SK-N-MC (cell line): ENCODE data around the gene KLHDC9.
"Not testable (repeated sequence)": the region's sequence is repeated elsewhere in the genome, so short reads cannot be mapped to it uniquely, and the experiment has no call there.

Experiments used
- DNase-seq: peaks from one replicate; pipeline ENCODE4 v3.0.0-alpha.2; 2011; ENCODE audit warnings: low read depth, low spot score
- H3K27ac ChIP-seq: fragments of 200-600 bp; sonication (generic); 2 replicates; pipeline ENCODE4 v1.5.1; 2016; ENCODE audit warnings: mixed run types
- H3K36me3 ChIP-seq: fragments of 200-600 bp; sonication (generic); 2 replicates; pipeline ENCODE4 v1.6.1; 2017; ENCODE audit warnings: antibody characterized with exemption, low read length, mixed read lengths; ENCODE audit not compliant: insufficient read depth
- H3K4me3 ChIP-seq: fragments of 200-600 bp; sonication (generic); 2 replicates; pipeline ENCODE4 v1.5.1; 2016
- H3K9ac ChIP-seq: fragments of 200-600 bp; sonication (generic); 2 replicates; pipeline ENCODE4 v1.8.0; 2017; ENCODE audit warnings: mixed run types, mixed read lengths; ENCODE audit not compliant: insufficient read length
- H3K9me3 ChIP-seq: fragments of 200-600 bp; sonication (generic); 2 replicates; pipeline ENCODE4 v1.6.1; 2017; ENCODE audit warnings: low read depth, mild to moderate bottlenecking, antibody characterized with exemption, low read length, moderate library complexity, mixed read lengths
- EZH2 ChIP-seq: fragments of 200-600 bp; sonication (generic); IDR thresholded peaks from one replicate; pipeline ENCODE4 v1.6.1; 2017; ENCODE audit warnings: antibody characterized with exemption
- FOXP2 ChIP-seq: optimal IDR thresholded peaks from 2 replicates; pipeline ENCODE3; 2011; ENCODE audit warnings: mild to moderate bottlenecking, moderate library complexity; ENCODE audit not compliant: insufficient read depth; ENCODE audit errors: extremely low read length, control extremely low read depth
- POLR2AphosphoS5 ChIP-seq: IDR thresholded peaks from 2 replicates; pipeline ENCODE4 v1.6.1; 2012; ENCODE audit warnings: mild to moderate bottlenecking, low read depth, low read length, borderline replicate concordance

KLHDC9 gene

GRCh38 chr1:161098210-161099068, at the start of gene KLHDC9:
Gene KLHDC9 (plus strand): TSS chr1:161098361. CDS start chr1:161098536, 175 bp downstream.
- peaks cover 24% of the 10 kb centered on the region for H3K36me3 ChIP-seq
- no peak for DNase-seq
- H3K4me3 ChIP-seq: no peak within 1 kb of the TSS
- no peak within 1 kb of the TSS for H3K27ac ChIP-seq
- no peak for TF ChIP-seq EZH2
- no peak for TF ChIP-seq FOXP2
- no peak for TF ChIP-seq POLR2AphosphoS5
- no peak within 1 kb of the TSS for H3K9ac ChIP-seq
- H3K9me3 ChIP-seq: no peaks in the 10 kb centered on the region

- no peaks in the 10 kb centered on the region for H3K36me3 ChIP-seq
- TF ChIP-seq FOXP2 (no peak), POLR2AphosphoS5 (no peak)
- no peak overlapping the region for H3K27ac ChIP-seq
- H3K9ac ChIP-seq: no peak overlapping the region
- no peak overlapping the region for H3K4me3 ChIP-seq
- no peaks in the 10 kb centered on the region for H3K9me3 ChIP-seq
- no peak for DNase-seq
These were observed 49.0 kb upstream of the KLHDC9 start for GRCh38 chr1:161048949-161049722.

- Histone ChIP-seq H3K9ac (no peak overlapping the region), H3K36me3 (no peaks in the 10 kb centered on the region), H3K4me3 (no peak overlapping the region), H3K9me3 (no peaks in the 10 kb centered on the region), H3K27ac (no peak overlapping the region)
- DNase-seq: no peak
- TF ChIP-seq EZH2 (no peak), FOXP2 (no peak), POLR2AphosphoS5 (no peak)
These were observed 46.9 kb upstream of the KLHDC9 start for GRCh38 chr1:161051219-161051618.

DNA sequence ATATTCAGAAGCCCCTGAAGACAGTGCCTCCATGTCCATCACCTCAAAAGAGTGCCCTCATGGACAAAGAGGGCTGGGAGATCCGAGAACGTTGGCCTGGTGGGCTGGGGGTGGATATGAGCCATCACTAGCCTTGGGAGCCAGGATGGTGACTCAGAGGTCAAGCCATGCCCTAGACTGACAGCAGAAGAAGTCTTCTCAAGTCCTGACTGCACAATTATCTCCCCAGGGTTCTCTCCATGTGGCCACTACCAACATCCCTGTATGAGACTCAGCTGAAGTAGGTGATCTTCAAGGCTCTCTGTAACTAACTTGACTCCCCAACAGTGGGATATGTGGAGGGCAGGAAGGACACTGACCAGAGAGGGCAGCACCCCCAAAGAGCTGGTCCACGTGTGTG, 45.3 kb upstream of the KLHDC9 start:
- Histone ChIP-seq H3K36me3 (no peaks in the 10 kb centered on the region), H3K9me3 (no peaks in the 10 kb centered on the region), H3K9ac (no peak overlapping the region), H3K4me3 (no peak overlapping the region), H3K27ac (no peak overlapping the region)
- TF ChIP-seq EZH2: no peak
- TF ChIP-seq POLR2AphosphoS5: no peak
- no peak for TF ChIP-seq FOXP2
- DNase-seq: no peak

DNA sequence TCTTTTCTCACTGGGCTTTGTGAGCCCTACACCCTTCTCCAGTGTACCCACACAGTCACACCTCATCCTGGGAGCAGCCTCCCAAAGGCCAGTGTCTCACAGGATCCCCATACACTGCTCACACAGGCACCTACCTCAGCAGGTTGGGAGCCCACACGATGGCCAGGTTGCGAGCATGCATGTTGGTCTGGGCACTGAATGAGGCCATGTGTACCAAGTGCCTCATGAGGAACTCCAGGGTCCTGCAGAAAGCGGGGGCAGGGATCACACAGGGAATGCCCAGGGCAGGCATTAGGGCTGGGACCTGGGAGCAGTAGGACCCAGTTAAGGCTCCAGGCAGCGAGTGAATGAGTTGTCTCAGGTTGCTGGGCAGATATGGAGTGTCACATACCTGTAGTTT, 43.9 kb upstream of the KLHDC9 start:
- Histone ChIP-seq H3K4me3 (no peak overlapping the region), H3K9ac (no peak overlapping the region), H3K9me3 (no peaks in the 10 kb centered on the region), H3K36me3 (no peaks in the 10 kb centered on the region), H3K27ac (no peak overlapping the region)
- DNase-seq: no peak
- no peak for TF ChIP-seq POLR2AphosphoS5
- TF ChIP-seq FOXP2: no peak
- no peak for TF ChIP-seq EZH2

- Histone ChIP-seq H3K36me3 (no peaks in the 10 kb centered on the region), H3K4me3 (no peak overlapping the region), H3K27ac (no peak overlapping the region), H3K9me3 (no peaks in the 10 kb centered on the region), H3K9ac (no peak overlapping the region)
- DNase-seq: no peak
- TF ChIP-seq POLR2AphosphoS5 (no peak), EZH2 (no peak), FOXP2 (no peak)
These were observed 43.4 kb upstream of the KLHDC9 start for GRCh38 chr1:161054805-161055204.

DNA sequence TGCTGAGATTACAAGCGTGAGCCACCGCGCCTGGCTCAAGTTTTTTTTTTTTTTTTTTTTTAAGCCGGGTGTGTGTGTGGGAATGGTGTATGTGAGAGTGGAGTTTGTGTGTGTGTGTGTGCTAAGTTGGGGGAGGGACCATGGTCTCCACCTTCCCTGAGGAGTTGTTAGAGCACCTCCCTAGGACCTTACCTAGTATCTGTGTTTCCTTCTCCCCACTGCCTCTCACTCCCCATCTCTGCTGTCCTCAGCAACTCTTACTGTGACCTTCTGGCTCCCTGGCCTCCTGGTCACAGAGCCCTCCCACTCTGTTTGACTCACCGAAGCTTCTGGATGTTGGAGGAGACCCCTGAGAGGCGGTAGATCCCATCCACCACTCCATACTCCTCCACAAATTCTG, 38.9 kb upstream of the KLHDC9 start:
- H3K9me3 ChIP-seq: no peaks in the 10 kb centered on the region
- no peak for TF ChIP-seq FOXP2
- no peak for TF ChIP-seq EZH2
- TF ChIP-seq POLR2AphosphoS5: no peak
- no peak overlapping the region for H3K4me3 ChIP-seq
- no peaks in the 10 kb centered on the region for H3K36me3 ChIP-seq
- DNase-seq: no peak
- H3K27ac ChIP-seq: no peak overlapping the region
- no peak overlapping the region for H3K9ac ChIP-seq

- TF ChIP-seq POLR2AphosphoS5: no peak
- TF ChIP-seq FOXP2: no peak
- TF ChIP-seq EZH2: no peak
- H3K36me3 ChIP-seq: no peaks in the 10 kb centered on the region
- H3K9me3 ChIP-seq: no peaks in the 10 kb centered on the region
- no peak for DNase-seq
- H3K9ac ChIP-seq: no peak overlapping the region
- no peak overlapping the region for H3K27ac ChIP-seq
- H3K4me3 ChIP-seq: no peak overlapping the region
These were observed 36.7 kb upstream of the KLHDC9 start for GRCh38 chr1:161061419-161061818.

- not testable (repeated sequence) for H3K36me3 ChIP-seq, H3K4me3 ChIP-seq, H3K9me3 ChIP-seq, DNase-seq, H3K9ac ChIP-seq, H3K27ac ChIP-seq
These were observed 34.2 kb upstream of the KLHDC9 start for GRCh38 chr1:161063936-161064335.

- not testable (repeated sequence) for H3K4me3 ChIP-seq, H3K36me3 ChIP-seq, H3K9ac ChIP-seq, DNase-seq, H3K9me3 ChIP-seq, H3K27ac ChIP-seq
These were observed 32.5 kb upstream of the KLHDC9 start for GRCh38 chr1:161065681-161066080.
